ENCODE results near the gene DNASE2B.
A peak's percentile ranks its signal among the peaks of the same experiment; 100 is the strongest.

DNASE2B gene

DNA sequence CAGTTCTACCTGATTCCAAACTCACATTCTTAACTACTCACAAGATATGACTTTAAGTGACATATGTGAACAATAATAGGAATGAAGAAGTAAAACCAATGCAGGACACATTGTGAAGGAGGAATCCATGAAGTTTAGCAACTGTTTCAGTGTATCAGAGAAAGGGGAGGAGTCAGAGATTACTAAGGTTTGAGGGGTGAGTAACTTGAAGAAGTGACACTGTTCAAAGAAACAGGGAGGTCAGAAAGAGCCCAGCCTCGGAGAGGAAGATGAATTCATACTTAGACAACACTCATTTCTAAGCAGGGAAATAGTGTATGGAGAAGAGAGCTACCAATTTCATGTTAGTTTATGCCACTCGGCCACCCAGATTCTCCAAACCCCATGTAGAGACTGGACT is 52.6 kb downstream of the DNASE2B start:
- Mint-ChIP-seq H3K4me3 (no peak overlapping the region), H3K36me3 (no peaks in the 10 kb centered on the region), H3K27ac (no peak overlapping the region), H3K4me1 (peaks cover 6% of the 10 kb centered on the region), H3K9me3 (no peaks in the 10 kb centered on the region)
- DNase-seq (ENCODE audit: low spot score in 2 of 2) (no peak), ATAC-seq (peak; percentile 77)

GRCh38 chr1:84452436-84452835 is 54.2 kb downstream of the DNASE2B start:
- Mint-ChIP-seq H3K27ac (no peak overlapping the region), H3K4me1 (peaks cover 6% of the 10 kb centered on the region), H3K4me3 (no peak overlapping the region), H3K9me3 (no peaks in the 10 kb centered on the region), H3K36me3 (no peaks in the 10 kb centered on the region)
- no peak for ATAC-seq
- DNase-seq (ENCODE audit: low spot score in 2 of 2) = no peak

GRCh38 chr1:84462118-84462517 is 63.8 kb downstream of the DNASE2B start:
- Mint-ChIP-seq H3K36me3 (no peaks in the 10 kb centered on the region), H3K9me3 (no peaks in the 10 kb centered on the region), H3K27ac (no peak overlapping the region), H3K4me3 (no peak overlapping the region), H3K4me1 (no peaks in the 10 kb centered on the region)
- ATAC-seq (no peak), DNase-seq (ENCODE audit: low spot score in 2 of 2) (no peak)

Data from stimulated activated effector memory CD8-positive, alpha-beta T cell treated with anti-CD3 and anti-CD28 coated beads, Interleukin-12 subunit alpha, Interleukin-12 subunit beta, amount 100 ng/mL, for 72 hours (primary cell).